ENCODE results near the gene TERB2.
"Not testable (repeated sequence)": the region's sequence is repeated elsewhere in the genome, so short reads cannot be mapped to it uniquely, and the experiment has no call there.

DNA sequence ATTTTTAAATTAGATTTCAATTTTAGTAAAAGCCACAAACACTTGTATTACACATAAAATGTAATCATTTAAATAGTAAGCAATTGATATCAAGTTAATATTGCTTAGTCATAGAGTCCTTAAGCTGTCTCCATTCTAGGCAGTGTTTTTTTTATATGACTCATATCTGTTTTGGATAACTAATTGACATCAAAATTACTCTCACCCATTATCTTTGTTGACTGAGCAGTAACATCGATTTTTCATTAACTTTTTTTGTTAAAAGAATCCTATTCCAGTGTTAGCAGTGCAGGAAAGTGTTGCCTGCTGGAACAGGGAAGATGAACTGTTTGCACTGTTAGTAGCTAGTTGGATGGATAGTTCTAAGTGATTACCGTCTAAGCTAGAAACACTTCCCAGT is 21.3 kb downstream of the TERB2 start:
- not testable (repeated sequence) for TF ChIP-seq POLR2AphosphoS5 (IDR thresholded peaks at IDR 0.05; ENCODE audit: low read depth, low read length); TAF1 (IDR thresholded peaks at IDR 0.05; ENCODE audit: borderline replicate concordance, low read depth, low read length); POLR2A (IDR thresholded peaks at IDR 0.05; ENCODE audit: low read depth, low read length)
